GM13976 (cell line): ENCODE measurements around the gene ECE2.

Source experiments
- DNase-seq: peaks from one replicate; pipeline ENCODE4 v3.0.0; 2012; ENCODE audit warnings: low spot score
- in situ Hi-C: fragments of 300-500 bp; cut with MboI; formaldehyde crosslinking; loops from one replicate; pipeline ENCODE4 v1.12.0; 2022; ENCODE audit warnings: low sequenced_read_pairs, mixed read lengths, inconsistent platforms; ENCODE audit not compliant: unreplicated experiment
- TF ChIP-seq, protein P1 (sequence below): IDR thresholded peaks from 2 replicates; pipeline ENCODE4 v1.5.1; 2012; ENCODE audit warnings: borderline replicate concordance, mild to moderate bottlenecking; ENCODE audit not compliant: insufficient read depth; ENCODE audit errors: extremely low read depth, missing control alignments, control extremely low read depth

Gene ECE2

DNA sequence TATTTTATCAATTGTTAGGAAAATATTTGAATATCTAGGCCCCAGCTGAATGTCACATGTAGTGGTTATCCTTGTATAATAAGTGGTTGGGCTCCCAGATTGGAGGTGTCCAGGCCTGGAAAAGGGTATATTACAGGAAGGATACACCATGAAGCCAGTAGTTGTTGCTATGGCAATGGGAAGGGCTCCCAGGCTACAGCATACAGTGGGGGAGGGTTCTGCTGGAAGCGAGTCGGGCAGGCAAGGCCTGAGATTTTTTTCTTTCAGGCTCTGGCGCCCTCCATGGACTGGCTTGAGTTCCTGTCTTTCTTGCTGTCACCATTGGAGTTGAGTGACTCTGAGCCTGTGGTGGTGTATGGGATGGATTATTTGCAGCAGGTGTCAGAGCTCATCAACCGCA lies 8.9 kb downstream of the ECE2 start:
- in situ Hi-C loops, result loop anchor here (10.0 kb wide), 1 partner anchor 390 kb away; no protein-coding TSS in a partner anchor
- peak; percentile 66 for DNase-seq

DNA sequence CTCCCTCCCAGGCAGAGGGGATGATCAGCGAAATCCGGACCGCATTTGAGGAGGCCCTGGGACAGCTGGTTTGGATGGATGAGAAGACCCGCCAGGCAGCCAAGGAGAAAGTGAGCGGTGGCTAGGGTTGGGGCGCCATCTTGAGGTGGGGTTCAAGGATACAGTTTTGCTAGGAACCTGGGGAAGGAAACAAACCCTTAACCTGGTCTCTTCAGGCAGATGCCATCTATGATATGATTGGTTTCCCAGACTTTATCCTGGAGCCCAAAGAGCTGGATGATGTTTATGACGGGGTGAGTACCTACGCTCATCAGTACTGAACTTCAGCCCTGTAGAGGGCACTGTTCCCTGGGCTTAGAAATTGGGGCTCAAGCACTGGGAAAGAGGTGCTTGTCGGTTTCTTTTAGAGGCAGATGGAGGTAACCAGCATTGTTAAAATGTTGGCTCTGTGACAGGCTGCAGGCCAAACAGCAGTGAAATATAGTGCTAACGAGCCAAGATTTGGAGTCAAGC lies 13.7 kb downstream of the ECE2 start:
- DNase-seq, result peak; percentile 82
- in situ Hi-C loops, result loop anchor here (10.0 kb wide), 1 partner anchor 395 kb away; no protein-coding TSS in a partner anchor
- TF ChIP-seq, protein P1, sequence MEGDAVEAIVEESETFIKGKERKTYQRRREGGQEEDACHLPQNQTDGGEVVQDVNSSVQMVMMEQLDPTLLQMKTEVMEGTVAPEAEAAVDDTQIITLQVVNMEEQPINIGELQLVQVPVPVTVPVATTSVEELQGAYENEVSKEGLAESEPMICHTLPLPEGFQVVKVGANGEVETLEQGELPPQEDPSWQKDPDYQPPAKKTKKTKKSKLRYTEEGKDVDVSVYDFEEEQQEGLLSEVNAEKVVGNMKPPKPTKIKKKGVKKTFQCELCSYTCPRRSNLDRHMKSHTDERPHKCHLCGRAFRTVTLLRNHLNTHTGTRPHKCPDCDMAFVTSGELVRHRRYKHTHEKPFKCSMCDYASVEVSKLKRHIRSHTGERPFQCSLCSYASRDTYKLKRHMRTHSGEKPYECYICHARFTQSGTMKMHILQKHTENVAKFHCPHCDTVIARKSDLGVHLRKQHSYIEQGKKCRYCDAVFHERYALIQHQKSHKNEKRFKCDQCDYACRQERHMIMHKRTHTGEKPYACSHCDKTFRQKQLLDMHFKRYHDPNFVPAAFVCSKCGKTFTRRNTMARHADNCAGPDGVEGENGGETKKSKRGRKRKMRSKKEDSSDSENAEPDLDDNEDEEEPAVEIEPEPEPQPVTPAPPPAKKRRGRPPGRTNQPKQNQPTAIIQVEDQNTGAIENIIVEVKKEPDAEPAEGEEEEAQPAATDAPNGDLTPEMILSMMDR, result peak; percentile 39

More for the DNA sequence above, 8.9 kb downstream of the ECE2 start:
- TF ChIP-seq, protein P1, result no peak

DNA sequence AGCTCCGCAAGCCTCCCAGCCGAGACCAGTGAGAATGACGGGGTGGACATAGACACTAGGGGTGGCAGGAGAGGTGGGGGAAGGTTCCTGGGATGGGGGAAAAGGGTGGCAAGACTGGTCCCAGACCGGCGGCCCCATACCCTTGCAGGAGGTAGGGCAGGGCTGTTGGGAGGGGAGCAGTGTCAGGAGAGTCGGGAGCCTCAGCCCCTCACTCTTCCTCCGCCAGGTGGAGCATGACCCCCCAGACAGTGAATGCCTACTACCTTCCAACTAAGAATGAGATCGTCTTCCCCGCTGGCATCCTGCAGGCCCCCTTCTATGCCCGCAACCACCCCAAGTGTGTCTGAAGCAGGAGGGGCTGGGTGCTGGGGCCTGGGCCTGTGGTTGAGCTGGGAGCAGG lies 14.5 kb downstream of the ECE2 start:
- in situ Hi-C loops, result no loop called here
- no peak for DNase-seq
- TF ChIP-seq, protein P1, result no peak

DNA sequence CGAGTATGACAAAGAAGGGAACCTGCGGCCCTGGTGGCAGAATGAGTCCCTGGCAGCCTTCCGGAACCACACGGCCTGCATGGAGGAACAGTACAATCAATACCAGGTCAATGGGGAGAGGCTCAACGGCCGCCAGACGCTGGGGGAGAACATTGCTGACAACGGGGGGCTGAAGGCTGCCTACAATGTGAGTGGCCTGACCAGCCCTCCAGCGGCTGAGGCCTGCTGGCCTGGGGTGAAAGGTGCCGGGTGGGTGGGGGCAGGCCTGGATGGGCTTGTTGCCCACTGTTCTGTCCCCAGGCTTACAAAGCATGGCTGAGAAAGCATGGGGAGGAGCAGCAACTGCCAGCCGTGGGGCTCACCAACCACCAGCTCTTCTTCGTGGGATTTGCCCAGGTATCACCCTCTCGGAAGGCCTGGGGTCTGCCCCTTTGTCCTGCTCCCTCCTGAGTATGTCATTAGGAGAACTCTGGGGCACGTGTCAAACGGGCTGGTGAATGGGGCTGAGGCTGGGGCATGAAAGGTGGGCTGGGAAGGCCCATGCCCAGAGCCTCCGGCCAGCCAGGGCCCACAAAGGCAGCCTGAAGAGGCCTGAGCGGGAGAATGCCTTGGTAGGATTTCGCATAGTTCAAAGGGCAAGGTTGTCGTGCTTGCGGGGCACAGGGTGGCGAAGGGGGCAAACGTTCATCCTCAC lies 15.4 kb downstream of the ECE2 start:
- TF ChIP-seq, protein P1, result no peak
- DNase-seq, result no peak
- in situ Hi-C loops, result no loop called here

DNA sequence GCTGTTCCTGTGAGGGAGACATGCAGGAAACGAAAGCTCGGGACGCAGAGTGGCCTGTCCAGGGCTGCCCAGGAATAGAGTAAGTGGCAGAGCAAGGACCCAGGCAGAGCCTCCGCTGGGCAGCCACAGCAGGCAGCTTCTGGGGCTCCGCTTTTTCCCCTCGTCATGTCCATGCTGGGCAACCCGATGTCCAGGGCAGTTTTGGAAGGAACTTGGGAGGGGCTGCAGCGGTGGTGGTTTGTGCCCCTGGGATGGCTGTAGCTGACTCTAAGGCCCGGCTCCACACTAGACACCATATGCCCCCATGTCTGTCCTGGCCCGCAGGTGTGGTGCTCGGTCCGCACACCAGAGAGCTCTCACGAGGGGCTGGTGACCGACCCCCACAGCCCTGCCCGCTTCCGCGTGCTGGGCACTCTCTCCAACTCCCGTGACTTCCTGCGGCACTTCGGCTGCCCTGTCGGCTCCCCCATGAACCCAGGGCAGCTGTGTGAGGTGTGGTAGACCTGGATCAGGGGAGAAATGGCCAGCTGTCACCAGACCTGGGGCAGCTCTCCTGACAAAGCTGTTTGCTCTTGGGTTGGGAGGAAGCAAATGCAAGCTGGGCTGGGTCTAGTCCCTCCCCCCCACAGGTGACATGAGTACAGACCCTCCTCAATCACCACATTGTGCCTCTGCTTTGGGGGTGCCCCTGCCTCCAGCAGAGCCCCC lies 16.1 kb downstream of the ECE2 start:
- in situ Hi-C loops, result no loop called here
- TF ChIP-seq, protein P1, result no peak
- DNase-seq, result no peak

DNA sequence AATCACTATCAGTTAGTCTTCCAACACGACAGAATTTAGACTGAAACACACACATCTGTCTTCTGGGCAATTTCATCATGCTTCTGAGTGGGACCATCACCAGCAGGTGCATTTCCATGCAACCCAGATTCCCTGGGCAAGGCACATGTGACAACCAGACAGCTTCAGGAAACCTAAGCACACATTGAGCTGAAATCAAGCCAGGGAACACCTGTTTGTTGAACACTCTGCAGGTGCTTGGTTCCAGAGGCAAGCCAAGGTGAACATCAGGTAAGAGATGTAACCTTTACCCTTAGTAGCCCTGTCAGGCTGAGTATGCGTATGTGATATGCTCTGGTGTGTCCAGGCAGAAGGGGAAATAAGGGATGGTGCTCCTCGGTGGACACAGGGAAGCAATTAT lies 19.9 kb downstream of the ECE2 start:
- in situ Hi-C loops, result no loop called here
- TF ChIP-seq, protein P1, result no peak
- no peak for DNase-seq
